ENCODE measurements around the gene LRP5.
"Not testable (repeated sequence)": the region's sequence is repeated elsewhere in the genome, so short reads cannot be mapped to it uniquely, and the experiment has no call there.

Gene LRP5

DNA sequence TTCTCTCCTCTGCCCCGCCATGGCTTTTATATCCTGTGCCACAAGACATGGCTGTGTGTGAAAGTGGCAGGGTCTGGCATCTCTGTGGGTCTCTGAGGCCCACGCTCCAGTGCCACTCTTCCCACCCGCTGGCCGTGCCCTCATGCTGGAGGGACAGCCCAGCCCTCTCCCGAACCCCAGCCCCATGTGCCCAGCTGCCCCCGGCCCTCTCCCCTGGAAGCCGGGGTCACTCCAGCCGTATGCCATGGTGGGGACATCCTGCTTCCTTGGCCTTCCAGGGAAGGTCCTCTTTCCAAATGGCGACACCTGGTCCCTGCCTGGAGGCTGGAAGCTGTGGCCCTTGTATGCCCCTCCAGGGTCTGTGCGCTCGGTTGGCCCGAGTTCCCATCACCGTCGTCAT, 84.9 kb downstream of the LRP5 start:
- Histone ChIP-seq H3K4me3 (no peak overlapping the region), H3K36me3 (peaks cover 0 to 88% (median 56%) of the 10 kb centered on the region in 11 experiments; a peak in 18 of 22 replicates), H3K4me1 (peaks cover 11 to 49% (median 41%) of the 10 kb centered on the region in 10 experiments), H4K20me1 (peaks cover 0 to 78% (median 35%) of the 10 kb centered on the region in 11 experiments; a peak in 14 of 22 replicates), H3K4me2 (peak overlapping the region in 8 of 11 experiments; percentile 21 to 77 (median 61); a peak in 12 of 22 replicates), H3K27ac (no peak overlapping the region), H3K9ac (peak overlapping the region in 1 of 11 experiments; percentile 29; a peak in 2 of 22 replicates), H3K9me3 (replicated peaks in 1 of 11) (no peaks in the 10 kb centered on the region), H3K27me3 (no peaks in the 10 kb centered on the region)
- no peak for TF ChIP-seq Cebpa-rat (IDR thresholded peaks at IDR 0.05)

DNA sequence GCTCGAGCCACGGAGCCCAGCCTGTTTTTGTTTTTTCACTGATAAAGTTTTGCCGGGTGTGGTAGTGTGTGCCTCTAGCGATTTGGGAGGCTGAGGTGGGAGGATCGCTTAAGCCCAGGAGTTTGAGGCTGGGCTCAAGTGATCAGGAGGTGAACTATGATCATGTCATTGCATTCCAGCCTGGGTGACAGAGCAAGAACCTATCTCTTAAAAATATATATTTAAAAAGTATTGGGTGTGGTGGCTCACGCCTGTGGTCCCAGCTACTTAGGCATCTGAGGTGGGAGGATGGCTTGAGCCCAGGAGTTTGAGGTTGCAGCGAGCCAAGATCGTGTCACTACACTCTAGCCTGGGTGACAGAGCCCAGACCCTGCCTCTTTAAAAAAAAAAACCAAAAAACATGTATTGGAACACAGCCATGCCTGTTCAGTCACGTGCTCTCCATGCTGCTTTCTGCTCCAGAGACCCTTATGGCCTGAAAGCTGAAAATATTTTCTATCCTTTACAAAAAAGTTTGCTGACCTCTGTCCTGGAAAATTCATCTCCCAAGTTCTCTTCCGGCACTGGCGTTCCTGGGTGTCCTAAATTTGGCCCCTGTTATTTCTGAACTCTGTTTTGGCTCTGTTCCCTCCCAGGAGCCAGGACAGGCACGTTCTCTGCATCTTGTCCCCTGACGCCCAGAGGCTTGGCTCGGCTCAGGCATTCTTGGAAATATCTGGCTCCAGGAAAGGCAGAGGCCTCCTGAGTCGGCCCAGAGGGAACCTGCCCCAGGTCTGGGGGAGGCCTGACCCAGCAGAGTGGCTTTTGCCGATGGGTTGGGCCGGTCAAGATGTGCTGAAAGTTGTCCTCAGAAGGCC, 86.8 kb downstream of the LRP5 start:
- Histone ChIP-seq H4K20me1 (peaks cover 0 to 77% (median 35%) of the 10 kb centered on the region in 11 experiments; a peak in 14 of 22 replicates), H3K9ac (peak overlapping the region in 3 of 11 experiments; percentile 33 to 42 (median 40); a peak in 2 of 22 replicates), H3K4me3 (no peak overlapping the region), H3K9me3 (replicated peaks in 1 of 11) (no peaks in the 10 kb centered on the region), H3K36me3 (peaks cover 10 to 89% (median 57%) of the 10 kb centered on the region in 11 experiments), H3K27me3 (no peaks in the 10 kb centered on the region), H3K4me2 (peak overlapping the region in 5 of 11 experiments; percentile 1 to 70 (median 1); a peak in 4 of 22 replicates), H3K4me1 (peaks cover 11 to 49% (median 41%) of the 10 kb centered on the region in 10 experiments), H3K27ac (peak overlapping the region in 5 of 11 experiments; percentile 19 to 41 (median 25); a peak in 6 of 22 replicates)
- TF ChIP-seq Cebpa-rat (IDR thresholded peaks at IDR 0.05) = no peak

DNA sequence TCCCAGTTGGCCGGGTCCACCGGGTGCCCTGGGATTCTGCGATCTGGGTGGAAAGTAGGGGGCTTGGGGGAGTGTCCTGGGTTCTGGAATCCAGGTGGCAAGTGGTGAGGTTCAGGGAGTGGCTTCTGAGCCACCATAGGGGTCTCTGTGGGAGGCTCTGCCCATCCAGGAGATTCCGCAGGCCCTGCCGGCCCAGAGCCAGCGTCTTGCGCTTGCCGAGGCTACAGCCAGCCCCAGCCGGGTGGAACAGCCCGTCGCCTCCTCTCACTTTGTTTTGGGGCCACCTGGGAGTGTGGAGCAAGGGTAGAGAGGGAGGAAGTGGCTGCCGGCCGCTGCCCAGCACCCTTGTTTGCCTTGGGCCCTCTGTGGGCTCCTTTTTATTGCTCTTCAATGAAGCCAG, 87.5 kb downstream of the LRP5 start:
- H3K27ac ChIP-seq = peak overlapping the region in 5 of 11 experiments; percentile 19 to 41 (median 25); a peak in 8 of 22 replicates
- peaks cover 12 to 89% (median 55%) of the 10 kb centered on the region in 11 experiments for H3K36me3 ChIP-seq
- H3K9ac ChIP-seq = peak overlapping the region in 1 of 11 experiments; percentile 42; a peak in 2 of 22 replicates

DNA sequence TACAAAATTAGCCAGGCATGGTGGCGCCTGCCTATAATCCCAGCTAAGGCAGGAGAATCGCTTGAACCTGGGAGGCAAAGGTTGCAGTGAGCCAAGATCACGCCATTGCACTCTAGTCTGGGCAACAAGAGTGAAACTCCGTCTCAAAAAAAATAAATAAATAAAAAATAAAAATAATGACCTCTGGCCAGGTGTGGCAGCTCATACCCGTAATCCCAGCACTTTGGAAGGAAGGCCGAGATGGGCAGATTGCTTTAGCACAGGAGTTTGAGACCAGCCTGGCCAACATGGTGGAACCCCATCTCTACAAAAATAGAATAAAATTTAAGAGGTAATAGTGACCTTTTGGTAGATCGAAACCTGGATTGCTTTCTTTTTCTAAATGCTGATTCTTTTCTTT, 88.2 kb downstream of the LRP5 start:
- not testable (repeated sequence) for H3K4me3 ChIP-seq; H3K9ac ChIP-seq; H3K9me3 ChIP-seq (replicated peaks in 1 of 11); H3K27me3 ChIP-seq; H3K27ac ChIP-seq; H3K4me2 ChIP-seq
- H3K36me3 ChIP-seq = peaks cover 12 to 89% (median 62%) of the 10 kb centered on the region in 11 experiments
- peaks cover 0 to 69% (median 32%) of the 10 kb centered on the region in 11 experiments; a peak in 14 of 22 replicates for H4K20me1 ChIP-seq
- peaks cover 11 to 48% (median 41%) of the 10 kb centered on the region in 10 experiments for H3K4me1 ChIP-seq

More for the DNA sequence above, 87.5 kb downstream of the LRP5 start:
- no peak for TF ChIP-seq Cebpa-rat (IDR thresholded peaks at IDR 0.05)
- peak overlapping the region in 3 of 11 experiments; percentile 1 to 70 (median 1); a peak in 2 of 22 replicates for H3K4me2 ChIP-seq
- no peaks in the 10 kb centered on the region for H3K27me3 ChIP-seq
- no peaks in the 10 kb centered on the region for H3K9me3 ChIP-seq (replicated peaks in 1 of 11)
- H3K4me1 ChIP-seq = peaks cover 11 to 49% (median 41%) of the 10 kb centered on the region in 10 experiments
- no peak overlapping the region for H3K4me3 ChIP-seq
- H4K20me1 ChIP-seq = peaks cover 0 to 74% (median 35%) of the 10 kb centered on the region in 11 experiments; a peak in 14 of 22 replicates

DNA sequence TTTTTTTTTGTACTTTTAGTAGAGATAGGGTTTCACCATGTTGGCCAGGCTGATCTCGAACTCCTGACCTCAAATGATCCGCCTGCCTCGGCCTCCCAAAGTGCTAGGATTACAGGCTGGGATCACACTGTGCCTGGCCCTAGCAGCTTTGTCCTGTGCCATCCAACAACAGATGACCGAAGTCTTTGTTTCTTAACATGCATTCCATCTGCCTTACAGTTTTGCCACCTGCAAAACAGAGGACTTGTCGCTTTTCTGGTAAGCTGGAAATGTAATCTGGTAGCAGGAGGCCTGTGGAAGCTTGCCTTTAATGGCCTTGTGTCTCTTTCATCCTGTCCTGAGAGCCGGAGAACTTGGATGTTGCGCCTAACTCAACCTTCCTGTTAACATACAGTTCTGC, 89.5 kb downstream of the LRP5 start:
- Histone ChIP-seq H3K27me3 (no peaks in the 10 kb centered on the region), H3K36me3 (peaks cover 21 to 89% (median 70%) of the 10 kb centered on the region in 11 experiments), H3K4me3 (no peak overlapping the region), H3K4me1 (peaks cover 11 to 35% (median 32%) of the 10 kb centered on the region in 10 experiments), H3K4me2 (no peak overlapping the region), H4K20me1 (peaks cover 0 to 65% (median 22%) of the 10 kb centered on the region in 11 experiments; a peak in 14 of 22 replicates), H3K27ac (no peak overlapping the region), H3K9ac (no peak overlapping the region), H3K9me3 (replicated peaks in 1 of 11) (no peaks in the 10 kb centered on the region)
- TF ChIP-seq Cebpa-rat (IDR thresholded peaks at IDR 0.05) = no peak

DNA sequence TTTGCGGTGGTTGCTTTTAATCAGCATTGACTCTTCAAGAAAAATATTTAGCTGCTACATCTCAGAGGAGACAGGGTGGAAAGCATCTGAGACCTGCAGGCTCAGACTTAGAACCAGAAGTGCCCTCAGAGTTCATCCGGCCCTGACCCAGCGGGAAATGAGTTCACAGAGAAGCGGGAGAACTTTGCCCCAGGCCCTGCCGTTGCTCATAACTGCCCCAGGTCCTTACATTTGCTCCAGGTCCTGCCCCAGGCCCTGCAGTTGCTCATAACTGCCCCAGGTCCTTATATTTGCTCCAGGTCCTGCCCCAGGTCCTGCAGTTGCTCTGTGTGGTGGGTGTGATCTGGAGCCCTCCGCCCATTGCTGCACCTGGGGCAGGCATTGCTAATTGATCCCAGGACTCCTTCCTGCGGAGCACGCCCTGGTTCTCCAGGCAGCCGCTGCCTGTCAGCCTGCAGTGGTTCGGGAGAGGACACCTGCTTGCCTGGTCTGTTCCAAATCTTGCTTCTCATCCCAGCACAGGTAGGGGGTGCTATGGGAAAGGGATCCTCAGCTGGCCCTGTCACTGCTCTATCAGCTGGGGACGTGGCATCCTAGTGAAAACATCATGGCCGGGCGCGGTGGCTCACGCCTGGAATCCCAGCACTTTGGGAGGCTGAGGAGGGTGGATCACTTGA, 90.1 kb downstream of the LRP5 start:
- Histone ChIP-seq H3K4me2 (no peak overlapping the region), H3K9me3 (replicated peaks in 1 of 11) (no peaks in the 10 kb centered on the region), H3K36me3 (peaks cover 21 to 88% (median 75%) of the 10 kb centered on the region in 11 experiments), H3K27me3 (no peaks in the 10 kb centered on the region), H3K4me1 (peaks cover 10 to 29% (median 25%) of the 10 kb centered on the region in 10 experiments), H3K4me3 (no peak overlapping the region), H3K9ac (no peak overlapping the region), H3K27ac (no peak overlapping the region), H4K20me1 (peaks cover 0 to 59% (median 15%) of the 10 kb centered on the region in 11 experiments; a peak in 13 of 22 replicates)
- no peak for TF ChIP-seq Cebpa-rat (IDR thresholded peaks at IDR 0.05)

DNA sequence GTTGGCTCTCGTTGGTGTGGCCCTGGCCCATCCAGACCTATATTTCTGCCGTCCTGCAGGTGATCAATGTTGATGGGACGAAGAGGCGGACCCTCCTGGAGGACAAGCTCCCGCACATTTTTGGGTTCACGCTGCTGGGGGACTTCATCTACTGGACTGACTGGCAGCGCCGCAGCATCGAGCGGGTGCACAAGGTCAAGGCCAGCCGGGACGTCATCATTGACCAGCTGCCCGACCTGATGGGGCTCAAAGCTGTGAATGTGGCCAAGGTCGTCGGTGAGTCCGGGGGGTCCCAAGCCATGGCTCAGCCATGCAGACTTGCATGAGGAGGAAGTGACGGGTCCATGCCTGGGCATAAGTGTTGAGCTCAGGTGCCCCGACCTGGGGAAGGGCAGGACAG, 91.0 kb downstream of the LRP5 start:
- Histone ChIP-seq H3K36me3 (peaks cover 21 to 96% (median 84%) of the 10 kb centered on the region in 11 experiments), H3K27me3 (no peaks in the 10 kb centered on the region), H3K9me3 (replicated peaks in 1 of 11) (no peaks in the 10 kb centered on the region), H3K4me1 (peaks cover under 1 to 19% (median 16%) of the 10 kb centered on the region in 10 experiments; a peak in 19 of 20 replicates), H3K4me2 (no peak overlapping the region), H3K9ac (no peak overlapping the region), H3K27ac (no peak overlapping the region; a peak in 1 of 22 replicates), H3K4me3 (no peak overlapping the region), H4K20me1 (peaks cover 0 to 49% (median 13%) of the 10 kb centered on the region in 11 experiments; a peak in 12 of 22 replicates)
- TF ChIP-seq Cebpa-rat (IDR thresholded peaks at IDR 0.05) = no peak

DNA sequence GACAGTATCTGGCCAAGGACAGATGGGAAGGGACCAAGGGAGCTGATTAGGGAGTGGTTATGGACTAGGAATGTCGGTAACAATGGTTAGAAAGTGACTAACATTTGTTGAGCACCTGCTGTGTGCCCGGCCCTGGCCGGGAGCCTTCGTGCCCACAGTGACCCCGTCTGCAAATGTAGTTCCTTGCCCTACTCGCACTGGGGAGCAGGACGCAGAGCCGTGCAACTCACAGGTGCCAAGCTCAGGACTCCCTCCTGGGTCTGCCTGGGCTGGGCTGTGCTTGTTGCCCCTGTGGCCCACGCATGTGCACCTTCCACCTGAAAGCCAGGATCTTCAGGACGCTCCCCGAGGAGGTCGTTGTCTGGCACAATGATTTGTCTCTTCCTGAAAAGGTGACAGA, 91.4 kb downstream of the LRP5 start:
- Histone ChIP-seq H3K27ac (no peak overlapping the region; a peak in 1 of 22 replicates), H3K9ac (no peak overlapping the region), H3K4me1 (peaks cover 0 to 15% (median 12%) of the 10 kb centered on the region in 10 experiments; a peak in 12 of 20 replicates), H4K20me1 (peaks cover 0 to 45% (median 9%) of the 10 kb centered on the region in 11 experiments; a peak in 12 of 22 replicates), H3K36me3 (peaks cover 21 to 97% (median 88%) of the 10 kb centered on the region in 11 experiments), H3K9me3 (replicated peaks in 1 of 11) (no peaks in the 10 kb centered on the region), H3K4me2 (no peak overlapping the region), H3K27me3 (no peaks in the 10 kb centered on the region), H3K4me3 (no peak overlapping the region)
- TF ChIP-seq Cebpa-rat (IDR thresholded peaks at IDR 0.05) = no peak

Measured in BLaER1 treated with 17β-estradiol and CSF1 and Interleukin-3, amounts not matched to agents 10 nM and 100 nM (cell line).